ENCODE data around the gene LRFN4.
A peak's percentile ranks its signal among the peaks of the same experiment; 100 is the strongest.
"Not testable (repeated sequence)": the region's sequence is repeated elsewhere in the genome, so short reads cannot be mapped to it uniquely, and the experiment has no call there.

Gene LRFN4

GRCh38 chr11:66856496-66857233, at the start of gene LRFN4:
LRFN4 (plus strand) TSS chr11:66857064; CDS start chr11:66857745, 681 bp downstream.
- DNase-seq, result no peak

DNA sequence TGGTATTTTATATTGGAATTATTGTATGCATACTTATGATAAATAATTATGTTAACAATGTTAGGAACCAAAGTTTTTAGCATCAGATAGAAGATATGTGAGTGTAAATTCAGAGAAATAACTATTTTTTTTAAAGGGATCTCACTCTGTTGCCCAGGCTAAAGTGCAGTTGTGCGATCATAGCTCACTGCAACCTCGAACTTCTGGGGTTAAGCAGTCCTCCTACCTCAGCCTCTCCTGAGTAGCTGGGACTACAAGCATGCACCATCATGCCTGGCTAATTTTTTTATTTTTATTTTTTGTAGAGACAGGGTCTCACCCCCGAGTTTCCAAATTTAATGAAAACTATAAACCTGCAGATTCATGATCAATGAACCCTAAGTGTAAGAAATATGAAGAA, 47.3 kb upstream of the LRFN4 start:
- DNase-seq, result no peak

DNA sequence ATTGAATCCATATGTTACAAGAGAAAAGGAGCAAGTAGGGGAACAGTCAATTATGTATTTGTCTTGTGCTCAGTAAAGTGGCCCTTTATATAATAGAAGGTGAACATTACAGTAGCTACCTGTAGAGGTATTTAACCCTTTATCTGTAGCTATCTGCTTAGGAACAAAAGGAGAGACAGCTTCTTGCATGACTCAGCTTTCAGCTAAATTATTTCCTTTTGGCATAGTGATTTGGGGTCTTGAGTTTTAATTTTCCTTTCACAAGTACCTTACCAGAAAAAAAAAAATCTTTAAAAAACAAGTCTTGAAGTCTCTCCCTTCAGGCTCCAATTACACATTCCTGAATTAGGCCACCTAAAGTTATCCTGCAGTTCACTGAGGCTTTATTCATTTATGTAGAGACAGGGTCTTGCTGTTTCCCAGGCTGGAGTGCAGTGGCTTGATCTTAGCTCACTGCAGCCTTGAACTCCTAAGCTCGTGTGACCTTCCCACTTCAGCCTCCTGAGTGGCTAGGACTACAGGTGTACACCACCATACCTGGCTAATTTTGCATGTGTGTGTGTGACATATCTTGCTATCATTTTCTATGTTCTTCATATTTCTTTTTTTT, 46.2 kb upstream of the LRFN4 start:
- DNase-seq, result no peak

GRCh38 chr11:66814678-66815077, 42.2 kb upstream of the LRFN4 start:
- no peak for DNase-seq

DNA sequence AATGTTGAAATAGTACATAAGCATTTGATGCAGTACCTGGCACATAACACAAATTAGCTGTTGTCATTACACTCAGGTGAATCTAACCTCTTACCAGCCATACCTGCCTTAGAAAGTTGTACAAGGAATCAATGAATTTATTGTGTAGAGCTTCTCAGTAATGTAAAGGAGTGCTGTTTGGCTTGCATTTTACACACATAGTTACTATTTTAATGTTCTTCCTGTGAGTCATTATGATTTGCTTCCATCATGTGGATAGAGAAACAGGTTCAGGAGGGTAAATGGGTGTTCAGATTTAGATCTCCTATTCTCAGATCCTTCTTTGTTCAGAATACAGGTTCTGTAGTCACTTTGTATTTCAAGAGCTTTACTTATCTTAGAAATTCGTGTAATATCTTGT, 41.2 kb upstream of the LRFN4 start:
- no peak for DNase-seq

- no peak for DNase-seq
Measured at GRCh38 chr11:66818231-66818955, 38.5 kb upstream of the LRFN4 start.

DNA sequence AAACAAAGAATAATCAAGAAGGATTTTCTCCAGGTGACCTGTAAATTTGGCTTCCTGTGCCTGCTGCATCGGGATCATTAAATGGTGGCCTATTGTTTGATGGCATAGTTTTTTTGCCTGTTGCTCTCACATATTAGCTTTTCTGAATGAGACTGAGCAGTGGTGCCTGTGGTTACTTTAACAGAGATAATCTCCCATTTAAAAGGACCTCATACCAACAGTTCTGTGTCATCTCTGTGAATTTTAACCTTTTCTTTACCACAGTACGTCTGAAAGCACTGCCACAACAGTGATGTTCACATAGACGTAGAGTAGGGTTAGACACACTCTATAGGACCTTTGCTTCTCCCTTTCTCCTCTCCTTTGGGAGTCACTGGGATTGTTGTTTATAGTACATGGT, 36.5 kb upstream of the LRFN4 start:
- DNase-seq, result no peak

- no peak for DNase-seq
Measured at GRCh38 chr11:66820901-66821300, 36.0 kb upstream of the LRFN4 start.

DNA sequence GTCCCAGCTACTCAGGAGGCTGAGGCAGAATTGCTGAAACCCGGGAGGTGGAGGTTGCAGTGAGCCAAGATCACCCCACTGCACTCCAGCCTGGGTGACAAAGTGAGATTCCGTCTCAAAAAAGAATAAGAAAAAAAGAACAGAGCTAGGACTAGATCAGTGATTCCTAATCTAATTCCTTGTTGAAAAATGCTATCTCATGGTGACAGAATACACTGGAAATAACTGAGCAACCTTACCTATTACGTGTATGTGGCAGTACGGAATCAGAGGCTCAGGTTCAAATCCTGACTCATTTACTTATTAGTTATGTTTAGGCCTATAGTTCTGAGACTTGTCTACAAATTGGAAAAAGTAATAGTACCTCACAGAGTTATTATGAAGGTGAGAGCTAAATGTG, 33.2 kb upstream of the LRFN4 start:
- DNase-seq, result no peak

GRCh38 chr11:66824573-66824972, 32.3 kb upstream of the LRFN4 start:
- DNase-seq, result not testable (repeated sequence)

DNA sequence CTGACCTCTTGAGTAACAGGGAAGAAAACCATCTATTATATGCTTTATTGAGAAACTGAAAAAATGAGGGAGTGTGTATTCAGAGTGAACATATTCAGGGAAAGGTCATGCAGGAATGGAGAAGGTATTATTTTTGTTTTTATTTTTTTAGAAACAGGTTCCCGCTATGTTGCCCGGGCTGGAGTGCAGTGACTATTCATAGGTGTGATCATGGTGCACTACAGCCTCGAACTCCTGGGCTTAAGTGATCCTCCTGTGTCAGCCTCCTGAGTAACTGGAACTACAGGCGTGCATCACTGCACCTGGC, 22.4 kb upstream of the LRFN4 start:
- DNase-seq, result no peak

GRCh38 chr11:66834943-66835342, 21.9 kb upstream of the LRFN4 start:
- no peak for DNase-seq

DNA sequence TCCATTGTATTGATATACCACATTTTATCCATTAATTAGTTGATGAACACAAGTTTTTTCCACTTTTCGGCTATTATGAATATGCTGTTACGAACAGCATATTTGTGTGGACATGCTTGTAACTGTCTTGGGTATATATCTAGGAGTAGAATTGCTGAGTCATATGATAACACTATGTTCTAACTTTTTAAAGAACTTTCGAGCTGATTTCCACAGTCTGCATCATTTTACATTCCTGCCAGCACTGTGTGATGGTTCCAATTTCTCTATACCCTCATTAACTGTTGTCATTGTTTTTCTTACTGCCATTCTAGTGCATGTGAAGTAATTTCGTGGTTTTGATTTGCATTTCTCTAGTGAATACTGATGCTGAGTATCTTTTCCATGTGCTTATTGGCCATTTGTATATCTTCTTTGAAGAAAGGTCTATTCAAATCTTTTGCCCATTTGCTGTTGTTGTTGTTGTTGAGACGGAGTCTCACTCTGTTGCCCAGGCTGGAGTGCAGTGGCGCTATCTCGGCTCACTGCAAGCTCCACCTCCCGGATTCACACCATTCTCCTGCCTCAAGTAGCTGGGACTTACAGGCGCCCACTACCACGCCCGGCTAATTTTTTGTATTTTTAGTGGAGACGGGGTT, 21.0 kb upstream of the LRFN4 start:
- no peak for DNase-seq

- DNase-seq, result no peak
Measured at GRCh38 chr11:66840317-66841091, 16.4 kb upstream of the LRFN4 start.

DNA sequence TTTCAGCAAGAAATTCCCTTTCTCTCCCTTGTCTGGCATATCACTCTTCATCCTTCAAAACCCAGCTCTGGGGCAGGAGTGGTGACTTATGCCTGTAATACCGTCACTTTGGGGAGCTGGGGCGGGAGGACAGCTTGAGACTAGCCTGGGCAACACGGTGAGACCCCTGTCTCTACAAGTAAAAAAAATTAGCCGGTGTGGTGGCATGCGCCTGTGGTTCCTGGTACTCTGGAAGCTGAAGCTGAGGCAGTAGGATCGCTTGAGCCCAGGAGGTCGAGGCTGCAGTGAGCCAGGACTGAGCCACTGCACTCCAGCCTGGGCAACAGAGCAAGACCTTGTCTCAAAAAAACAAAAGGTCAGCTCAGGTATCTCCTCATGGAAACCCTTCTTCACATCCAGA, 15.0 kb upstream of the LRFN4 start:
- no peak for DNase-seq

DNA sequence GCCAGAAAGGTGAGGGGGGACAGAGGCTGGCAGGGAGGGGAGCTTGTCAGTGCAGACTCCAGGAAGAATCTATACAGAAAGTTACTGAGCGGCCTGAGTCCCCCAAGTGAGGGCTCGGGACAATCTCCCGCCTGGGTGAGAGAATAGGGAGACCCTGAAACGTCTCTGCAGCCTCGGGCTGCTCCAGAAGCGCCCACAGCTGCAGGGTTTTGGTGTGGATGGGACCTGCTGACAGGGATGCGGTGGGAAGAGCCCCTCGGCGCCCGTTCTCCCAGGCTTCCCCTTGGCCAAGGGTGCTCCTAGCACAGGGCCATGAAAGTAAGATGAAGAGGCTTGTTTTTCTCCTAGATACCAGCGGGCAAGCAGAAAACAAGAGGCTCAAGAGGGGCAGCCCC, 14.4 kb upstream of the LRFN4 start:
- no peak for DNase-seq

- peak; percentile 85 for DNase-seq
Measured at GRCh38 chr11:66842896-66843775, 13.7 kb upstream of the LRFN4 start, which contains the start of gene RCE1. RCE1 (plus strand) TSS chr11:66843441; CDS start chr11:66843456, 15 bp downstream.

- DNase-seq, result no peak
Measured at GRCh38 chr11:66843776-66844495, 12.9 kb upstream of the LRFN4 start.

DNA sequence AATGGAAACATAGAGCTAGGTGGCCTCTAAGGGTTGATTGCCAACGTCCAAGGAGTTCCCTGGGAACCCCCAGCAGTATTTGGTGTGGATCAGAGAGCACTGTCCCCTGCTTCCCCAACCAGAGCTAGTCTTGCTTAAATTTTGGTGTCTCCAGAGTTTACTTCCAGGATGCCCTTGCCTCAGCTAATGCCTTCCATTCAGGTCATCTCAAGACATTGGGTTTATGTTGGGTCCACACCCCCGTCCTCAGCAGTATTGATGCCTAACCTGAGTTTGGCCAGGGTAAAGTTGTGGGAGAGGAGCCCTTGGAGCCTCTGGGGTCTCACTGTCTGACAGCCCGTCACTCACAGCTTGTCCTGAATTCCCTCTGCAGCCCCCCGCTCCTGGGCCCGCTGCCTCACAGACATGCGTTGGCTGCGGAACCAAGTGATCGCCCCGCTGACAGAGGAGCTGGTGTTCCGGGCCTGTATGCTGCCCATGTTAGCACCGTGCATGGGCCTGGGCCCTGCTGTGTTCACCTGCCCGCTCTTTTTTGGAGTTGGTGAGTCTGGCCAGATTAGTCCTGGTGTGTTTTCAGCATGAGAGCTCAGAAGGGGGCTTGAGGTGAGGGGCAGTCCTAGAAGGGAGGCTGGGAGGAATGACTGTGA, 12.2 kb upstream of the LRFN4 start:
- no peak for DNase-seq

DNA sequence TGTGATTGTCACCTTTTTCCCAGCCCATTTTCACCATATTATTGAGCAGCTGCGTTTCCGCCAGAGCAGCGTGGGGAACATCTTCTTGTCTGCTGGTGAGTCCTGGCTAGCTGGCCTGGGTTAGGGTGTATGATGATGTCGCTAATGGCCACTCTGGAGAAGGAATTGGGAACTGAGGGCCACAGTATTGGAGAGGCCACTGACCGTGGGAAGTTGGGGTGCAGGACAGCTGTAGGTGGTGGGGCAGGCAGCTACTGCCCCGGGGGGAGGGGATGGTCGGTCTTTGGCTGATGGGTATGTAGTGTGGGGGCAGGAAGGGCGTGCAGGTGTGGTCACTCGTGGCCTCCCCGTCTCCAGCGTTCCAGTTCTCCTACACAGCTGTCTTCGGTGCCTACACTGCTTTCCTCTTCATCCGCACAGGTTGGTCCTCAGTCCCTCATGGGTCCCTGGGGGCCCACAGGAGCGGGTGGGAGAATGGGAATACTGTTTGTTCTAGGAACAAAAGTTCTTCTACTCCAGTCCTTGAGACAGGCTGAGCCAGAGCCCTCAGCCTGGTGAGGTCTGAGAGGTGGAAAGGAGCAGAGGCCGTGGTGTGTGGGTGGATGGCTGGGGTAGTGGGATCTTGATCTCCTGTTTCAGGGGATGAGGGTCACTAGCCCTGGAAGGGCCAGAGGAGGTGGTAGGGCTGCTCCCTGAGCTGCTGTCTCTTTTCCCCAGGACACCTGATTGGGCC, 11.6 kb upstream of the LRFN4 start:
- DNase-seq, result no peak

Data from GDM1 (cell line).